ENCODE data around the gene PDZD4. TPM values are rescaled to one million over a fixed set of nuclear protein-coding genes. Genes with fewer than 3 reads are reported as not detected.

PDZD4 gene
- total and polyA plus RNA-seq, 2 of the 4 experiments (the other 2 are of a cell fraction): under 0.01 to 0.38 TPM

DNA sequence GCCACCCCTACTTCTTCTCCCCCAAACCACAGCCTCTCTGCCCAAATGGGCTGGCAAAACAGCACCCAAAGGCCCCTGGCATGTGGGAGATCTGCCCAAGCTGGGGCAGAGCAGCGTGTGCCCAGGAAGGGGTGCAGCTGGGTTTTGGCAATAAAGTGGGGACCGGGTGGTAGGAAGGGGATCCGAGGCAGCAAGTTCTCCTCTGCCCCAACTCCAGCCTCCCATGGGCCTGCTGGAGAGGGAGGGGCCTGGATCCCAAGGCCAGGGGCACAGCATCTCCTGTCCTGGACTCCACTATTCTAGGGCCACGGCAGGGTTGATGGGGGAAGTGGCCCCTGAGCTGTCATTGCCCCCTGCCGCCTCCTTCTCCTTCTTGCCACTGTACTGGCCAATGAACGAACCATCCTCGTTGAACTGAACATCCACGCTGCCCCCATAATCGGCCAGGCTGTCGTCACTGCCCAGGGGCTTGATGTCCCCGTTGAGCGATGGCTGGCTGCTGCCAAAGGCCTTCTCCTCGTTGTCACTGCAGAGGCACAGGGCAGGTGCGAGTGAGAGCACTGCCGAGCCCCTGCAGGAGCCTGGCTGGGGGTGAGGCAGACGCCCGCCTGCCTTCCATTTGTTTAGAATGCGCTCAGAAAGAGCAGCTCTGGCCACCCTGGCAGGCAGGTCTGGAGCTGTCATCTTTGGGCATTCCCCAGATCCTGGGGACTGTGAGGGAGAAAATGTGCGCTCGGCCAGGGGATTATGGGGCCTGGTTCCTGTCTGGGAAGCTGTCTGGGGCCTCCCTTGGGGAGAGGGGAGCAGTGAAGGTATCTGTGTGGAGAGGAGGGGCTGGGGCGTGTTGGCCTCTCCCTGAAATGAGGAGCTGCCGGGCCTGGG, 32.3 kb upstream of the PDZD4 start:
- no peak overlapping the region for H2BK15ac ChIP-seq (ENCODE audit: low read depth, low read length)
- no peaks in the 10 kb centered on the region for H3K4me1 ChIP-seq (ENCODE audit: control insufficient read depth, insufficient read depth, low read length)
- 46% methylated on average over 9 of the region's 22 CpGs; no CpG with 5 or more reads in 1 of the 2 experiments for WGBS, 2 experiments (ENCODE audit: extremely low coverage in 2 of 2, insufficient read length in 1 of 2)
- no peak overlapping the region for H3K14ac ChIP-seq (replicated peaks; ENCODE audit: low read depth, low read length)
- H4K5ac ChIP-seq (ENCODE audit: low read depth, low read length): no peak overlapping the region
- H3K9ac ChIP-seq (ENCODE audit: low read depth, low read length): no peak overlapping the region
- no peak overlapping the region for H2BK120ac ChIP-seq (ENCODE audit: low read depth, low read length)
- DNase-seq (no peak), ATAC-seq (ENCODE audit: low read depth) (no peak)
- no peak overlapping the region for H4K8ac ChIP-seq (ENCODE audit: low read depth in 2 of 2, low read length in 2 of 2)
- TF ChIP-seq RCOR1 (IDR thresholded peaks at IDR 0.05; ENCODE audit: insufficient replicate concordance, low read length): no peak
- H3K4me3 ChIP-seq (ENCODE audit: insufficient read depth, low read depth, low read length): no peak overlapping the region
- BruUV-seq (replicated peaks): no TSS peak
- no peaks in the 10 kb centered on the region for H3K9me1 ChIP-seq (ENCODE audit: insufficient read depth, low read length)
- no peaks in the 10 kb centered on the region for H4K20me1 ChIP-seq (ENCODE audit: insufficient read depth, low read length)
- no peak overlapping the region for H3K18ac ChIP-seq (ENCODE audit: low read depth, low read length)
- CTCF ChIA-PET: no interaction called here
- no peaks in the 10 kb centered on the region for H3K36me3 ChIP-seq (ENCODE audit: control insufficient read depth, insufficient read depth, low read length)
- dilution Hi-C loops (cut with HindIII; ENCODE audit: low sequenced_read_pairs, unreplicated experiment): no loop called here
- H3K56ac ChIP-seq (ENCODE audit: extremely low read depth, insufficient read depth, low read length): no peak overlapping the region
- intact Hi-C loops (cut with micrococcal nuclease): no loop called here
- POLR2A ChIA-PET (ENCODE audit: unreplicated experiment): no interaction called here
- H2BK20ac ChIP-seq (ENCODE audit: low read depth, low read length): no peak overlapping the region
- H3K4me2 ChIP-seq (ENCODE audit: low read depth, low read length): no peak overlapping the region
- no peaks in the 10 kb centered on the region for H3K79me1 ChIP-seq (ENCODE audit: low read depth in 1 of 2, low read length in 2 of 2)
- H2AK9ac ChIP-seq (replicated peaks; ENCODE audit: low read depth, low read length, poor library complexity): no peak overlapping the region
- H3K4ac ChIP-seq (ENCODE audit: low read depth, low read length): no peak overlapping the region
- no peak overlapping the region for H2BK5ac ChIP-seq (ENCODE audit: low read depth, low read length, poor library complexity, severe bottlenecking)
- no peak overlapping the region for H3K23ac ChIP-seq (ENCODE audit: low read depth, low read length)
- no peak overlapping the region for H3K27ac ChIP-seq (ENCODE audit: insufficient read depth, low read length)
- peaks cover 6% of the 10 kb centered on the region for H3K9me3 ChIP-seq (ENCODE audit: control insufficient read depth, insufficient read depth, low read length)
- no peak overlapping the region for H2AK5ac ChIP-seq (ENCODE audit: low read depth, low read length)
- in situ Hi-C loops (cut with MboI; ENCODE audit: low sequenced_read_pairs): no loop called here
- no peak overlapping the region for H2AFZ ChIP-seq (replicated peaks; ENCODE audit: low read length, poor library complexity)
- H4K91ac ChIP-seq (ENCODE audit: insufficient read depth, low read depth, low read length): no peak overlapping the region
- H3K27me3 ChIP-seq (ENCODE audit: control insufficient read depth, insufficient read depth, low read length): peaks cover 29% of the 10 kb centered on the region; the same call in 1 of the 2 replicates

Data from IMR-90 (cell line).